SK-N-SH (cell line): Measurements from ENCODE around the gene DOK7. TPM values are rescaled to one million over a fixed set of nuclear protein-coding genes. Genes with fewer than 3 reads are reported as not detected.

Experiments used
- CTCF ChIA-PET: fragments of 300-600, 350-600 bp; formaldehyde crosslinking; extraction: SDS; loops from one replicate; lab custom pipeline; 2021; lab: Yijun Ruan, JAX
- POLR2A ChIA-PET: fragments of 350-600 bp; sonication (Branson Sonifier 250); formaldehyde crosslinking; extraction: SDS; loops from one replicate; lab custom pipeline; 2020; ENCODE audit warnings: antibody characterized with exemption, inconsistent platforms; lab: Yijun Ruan, JAX
- DNase-seq: peaks from one replicate; pipeline ENCODE4 v3.0.0; 2012
- H2AFZ ChIP-seq: fragments of 200-600 bp; sonication (generic); 2 replicates; pipeline ENCODE4 v1.8.1; 2016; ENCODE audit warnings: antibody characterized with exemption, mild to moderate bottlenecking, low read depth
- H3F3A ChIP-seq: fragments of 200-600 bp; sonication (generic); replicated peaks from 2 replicates; pipeline ENCODE3; 2016; ENCODE audit warnings: antibody characterized with exemption, mild to moderate bottlenecking; ENCODE audit not compliant: insufficient read depth
- H3K27ac ChIP-seq, 2 experiments: fragments of 200-500 bp in 1 of 2; fragments of 200-600 bp in 1 of 2; sonication (Bioruptor generic) in 1 of 2; sonication (generic), shearing (Covaris generic) in 1 of 2; 2 replicates each; pipeline versions ENCODE4 v1.5.1 to v1.6.1; 2014 to 2016; ENCODE audit warnings: low read depth in 2 of 2, inconsistent platforms in 1 of 2, low read length in 1 of 2, mild to moderate bottlenecking in 1 of 2, mixed read lengths in 1 of 2
- H3K27me3 ChIP-seq: fragments of 200-600 bp; sonication (generic), shearing (Covaris generic); 2 replicates; pipeline ENCODE4 v1.6.1; 2016; ENCODE audit warnings: mixed run types; ENCODE audit not compliant: insufficient read depth
- H3K36me3 ChIP-seq, 2 experiments: fragments of 200-500 bp in 1 of 2; fragments of 200-600 bp in 1 of 2; sonication (Bioruptor generic) in 1 of 2; sonication (generic) in 1 of 2; replicated peaks in 1 of 2; 2 replicates each; pipeline versions ENCODE3 to v1.5.1; 2014 to 2016; ENCODE audit warnings: low read length in 1 of 2, mild to moderate bottlenecking in 1 of 2; ENCODE audit not compliant: insufficient read depth in 2 of 2, control insufficient read depth in 1 of 2
- H3K4me1 ChIP-seq, 2 experiments: fragments of 200-500 bp in 1 of 2; fragments of 200-600 bp in 1 of 2; sonication (Bioruptor generic) in 1 of 2; sonication (generic), shearing (Covaris generic) in 1 of 2; 2 replicates each; pipeline versions ENCODE4 v1.5.1 to v1.6.1; 2014 to 2016; ENCODE audit warnings: low read depth in 1 of 2, low read length in 1 of 2, mixed run types in 1 of 2; ENCODE audit not compliant: insufficient read depth in 2 of 2, control insufficient read depth in 1 of 2
- H3K4me2 ChIP-seq: fragments of 200-600 bp; sonication (generic), shearing (Covaris generic); 2 replicates; pipeline ENCODE4 v1.6.1; 2017; ENCODE audit warnings: mixed run types
- H3K4me3 ChIP-seq, 2 experiments: fragments of 200-500 bp in 1 of 2; fragments of 200-600 bp in 1 of 2; sonication (Bioruptor generic) in 1 of 2; sonication (generic), shearing (Covaris generic) in 1 of 2; 2 replicates each; pipeline versions ENCODE4 v1.5.1 to v1.8.1; 2014 to 2016; ENCODE audit warnings: low read depth in 2 of 2, inconsistent platforms in 1 of 2, low read length in 1 of 2, mild to moderate bottlenecking in 1 of 2, mixed read lengths in 1 of 2, moderate library complexity in 1 of 2
- H3K79me2 ChIP-seq: fragments of 200-600 bp; sonication (generic); 2 replicates; pipeline ENCODE4 v1.8.1; 2017; ENCODE audit warnings: mild to moderate bottlenecking; ENCODE audit not compliant: insufficient read depth
- H3K9ac ChIP-seq: fragments of 200-600 bp; sonication (generic); 2 replicates; pipeline ENCODE4 v1.6.1; 2017; ENCODE audit warnings: mixed run types
- H3K9me2 ChIP-seq: fragments of 200-600 bp; sonication (generic); 2 replicates; pipeline ENCODE4 v1.6.1; 2017; ENCODE audit warnings: mixed run types
- H3K9me3 ChIP-seq: fragments of 200-600 bp; sonication (generic); 2 replicates; pipeline ENCODE4 v1.6.1; 2017; ENCODE audit warnings: mixed run types, mild to moderate bottlenecking, moderate library complexity
- H4K20me1 ChIP-seq: fragments of 200-600 bp; sonication (generic); 2 replicates; pipeline ENCODE4 v1.6.1; 2017; ENCODE audit warnings: mild to moderate bottlenecking, mixed run types; ENCODE audit not compliant: insufficient read depth
- EP300 ChIP-seq, 2 experiments: IDR thresholded peaks; 2 replicates each; pipeline versions ENCODE4 v1.4.0 to v1.6.1; 2012; ENCODE audit warnings: borderline replicate concordance in 1 of 2, low read depth in 1 of 2, low read length in 1 of 2
- EZH2phosphoT487 ChIP-seq: fragments of 200-600 bp; sonication (generic); IDR thresholded peaks from 2 replicates; pipeline ENCODE4 v1.6.1; 2017; ENCODE audit warnings: low read depth, mixed run types, mild to moderate bottlenecking, antibody characterized with exemption, moderate library complexity, borderline replicate concordance
- FOSL2 ChIP-seq: IDR thresholded peaks from 2 replicates; pipeline ENCODE4 v1.4.0; 2012; ENCODE audit warnings: low read depth, mild to moderate bottlenecking, moderate library complexity, borderline replicate concordance
- FOXJ3 ChIP-seq: sonication (generic); formaldehyde crosslinking; IDR thresholded peaks from 2 replicates; pipeline ENCODE4 v1.5.1; 2020; ENCODE audit warnings: mild to moderate bottlenecking, missing genetic modification reagents
- FOXM1 ChIP-seq: IDR thresholded peaks from 2 replicates; pipeline ENCODE4 v1.4.0; 2012; ENCODE audit warnings: low read depth, mild to moderate bottlenecking
- GATA2 ChIP-seq: sonication (generic); formaldehyde crosslinking; IDR thresholded peaks from 2 replicates; pipeline ENCODE4 v1.5.0; 2020; ENCODE audit warnings: mild to moderate bottlenecking, missing genetic modification reagents
- JUND ChIP-seq: IDR thresholded peaks from 2 replicates; pipeline ENCODE4 v1.4.0; 2012
- MAX ChIP-seq: IDR thresholded peaks from 2 replicates; pipeline ENCODE4 v1.4.0; 2012; ENCODE audit warnings: low read depth
- MEF2A ChIP-seq: IDR thresholded peaks from 2 replicates; pipeline ENCODE4 v1.4.0; 2012; ENCODE audit warnings: low read depth, borderline replicate concordance
- NRF1 ChIP-seq: IDR thresholded peaks from 2 replicates; pipeline ENCODE4 v1.6.1; 2012; ENCODE audit warnings: low read depth, mild to moderate bottlenecking, low read length
- RAD21 ChIP-seq: IDR thresholded peaks from 2 replicates; pipeline ENCODE4 v1.6.1; 2012; ENCODE audit warnings: mild to moderate bottlenecking, low read length
- RCOR1 ChIP-seq: fragments of 150-350 bp; IDR thresholded peaks from 2 replicates; pipeline ENCODE4 v1.6.1; 2017; ENCODE audit warnings: antibody characterized with exemption, low read length
- TCF12 ChIP-seq: IDR thresholded peaks from 2 replicates; pipeline ENCODE4 v1.4.0; 2012
- TEAD4 ChIP-seq: IDR thresholded peaks from 2 replicates; pipeline ENCODE4 v1.4.0; 2012; ENCODE audit warnings: mild to moderate bottlenecking, borderline replicate concordance; ENCODE audit not compliant: insufficient read depth
- USF1 ChIP-seq: IDR thresholded peaks from 2 replicates; pipeline ENCODE4 v1.4.0; 2012; ENCODE audit warnings: low read depth, borderline replicate concordance
- WGBS: methylation state at CpG from one replicate; pipeline ENCODE4 v1.1.6; 2017; ENCODE audit warnings: low lambda C conversion rate; 5-methylcytosine and 5-hydroxymethylcytosine counted together
- polyA plus RNA-seq, 3 experiments: library from polyadenylated mRNA; depleted of rRNA; stranded (reverse); fragments of >200 nt; gene quantifications; 2 replicates each; pipeline ENCODE4 v1.2.3, GENCODE V29; 2012
- TF ChIP-seq, protein P1 (sequence below): IDR thresholded peaks from 2 replicates; pipeline ENCODE4 v1.6.1; 2012; ENCODE audit warnings: mild to moderate bottlenecking, low read depth, low read length, moderate library complexity
- TF ChIP-seq, protein P2 (sequence below): IDR thresholded peaks from 2 replicates; pipeline ENCODE4 v1.4.0; 2012; ENCODE audit warnings: low read depth, borderline replicate concordance
- TF ChIP-seq, protein P3 (sequence below): fragments of 150-350 bp; IDR thresholded peaks from 2 replicates; pipeline ENCODE4 v1.6.1; 2017; ENCODE audit warnings: antibody characterized with exemption, low read length, low read depth, borderline replicate concordance
- TF ChIP-seq, protein P4 (sequence below): fragments of 150-350 bp; IDR thresholded peaks from 2 replicates; pipeline ENCODE4 v1.6.1; 2016; ENCODE audit warnings: mild to moderate bottlenecking, low read depth, low read length
- TF ChIP-seq, protein P5 (sequence below): IDR thresholded peaks from 2 replicates; pipeline ENCODE4; 2012

Gene DOK7
- polyA plus RNA-seq, 1 of the 3 experiments (the other 2 are of a cell fraction): not detected

- 93% methylated on average over 20 of the region's 32 CpGs for WGBS
- H3K79me2 ChIP-seq: no peaks in the 10 kb centered on the region
- DNase-seq: no peak
These were observed 53.1 kb downstream of the DOK7 start for GRCh38 chr4:3516061-3516835.

More at GRCh38 chr4:3516061-3516835, 53.1 kb downstream of the DOK7 start:
- Histone ChIP-seq H3F3A (no peaks in the 10 kb centered on the region), H3K4me3 (no peak overlapping the region), H3K9me3 (no peaks in the 10 kb centered on the region), H3K9me2 (no peaks in the 10 kb centered on the region), H3K4me1 (no peaks in the 10 kb centered on the region), H3K9ac (no peak overlapping the region), H2AFZ (no peak overlapping the region), H3K27ac (no peak overlapping the region), H3K27me3 (no peaks in the 10 kb centered on the region), H3K4me2 (no peak overlapping the region), H4K20me1 (no peaks in the 10 kb centered on the region), H3K36me3 (peaks cover 2 to 84% of the 10 kb centered on the region in 2 experiments)
- TF ChIP-seq, protein P1, sequence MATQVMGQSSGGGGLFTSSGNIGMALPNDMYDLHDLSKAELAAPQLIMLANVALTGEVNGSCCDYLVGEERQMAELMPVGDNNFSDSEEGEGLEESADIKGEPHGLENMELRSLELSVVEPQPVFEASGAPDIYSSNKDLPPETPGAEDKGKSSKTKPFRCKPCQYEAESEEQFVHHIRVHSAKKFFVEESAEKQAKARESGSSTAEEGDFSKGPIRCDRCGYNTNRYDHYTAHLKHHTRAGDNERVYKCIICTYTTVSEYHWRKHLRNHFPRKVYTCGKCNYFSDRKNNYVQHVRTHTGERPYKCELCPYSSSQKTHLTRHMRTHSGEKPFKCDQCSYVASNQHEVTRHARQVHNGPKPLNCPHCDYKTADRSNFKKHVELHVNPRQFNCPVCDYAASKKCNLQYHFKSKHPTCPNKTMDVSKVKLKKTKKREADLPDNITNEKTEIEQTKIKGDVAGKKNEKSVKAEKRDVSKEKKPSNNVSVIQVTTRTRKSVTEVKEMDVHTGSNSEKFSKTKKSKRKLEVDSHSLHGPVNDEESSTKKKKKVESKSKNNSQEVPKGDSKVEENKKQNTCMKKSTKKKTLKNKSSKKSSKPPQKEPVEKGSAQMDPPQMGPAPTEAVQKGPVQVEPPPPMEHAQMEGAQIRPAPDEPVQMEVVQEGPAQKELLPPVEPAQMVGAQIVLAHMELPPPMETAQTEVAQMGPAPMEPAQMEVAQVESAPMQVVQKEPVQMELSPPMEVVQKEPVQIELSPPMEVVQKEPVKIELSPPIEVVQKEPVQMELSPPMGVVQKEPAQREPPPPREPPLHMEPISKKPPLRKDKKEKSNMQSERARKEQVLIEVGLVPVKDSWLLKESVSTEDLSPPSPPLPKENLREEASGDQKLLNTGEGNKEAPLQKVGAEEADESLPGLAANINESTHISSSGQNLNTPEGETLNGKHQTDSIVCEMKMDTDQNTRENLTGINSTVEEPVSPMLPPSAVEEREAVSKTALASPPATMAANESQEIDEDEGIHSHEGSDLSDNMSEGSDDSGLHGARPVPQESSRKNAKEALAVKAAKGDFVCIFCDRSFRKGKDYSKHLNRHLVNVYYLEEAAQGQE: no peak
- TF ChIP-seq, protein P2, sequence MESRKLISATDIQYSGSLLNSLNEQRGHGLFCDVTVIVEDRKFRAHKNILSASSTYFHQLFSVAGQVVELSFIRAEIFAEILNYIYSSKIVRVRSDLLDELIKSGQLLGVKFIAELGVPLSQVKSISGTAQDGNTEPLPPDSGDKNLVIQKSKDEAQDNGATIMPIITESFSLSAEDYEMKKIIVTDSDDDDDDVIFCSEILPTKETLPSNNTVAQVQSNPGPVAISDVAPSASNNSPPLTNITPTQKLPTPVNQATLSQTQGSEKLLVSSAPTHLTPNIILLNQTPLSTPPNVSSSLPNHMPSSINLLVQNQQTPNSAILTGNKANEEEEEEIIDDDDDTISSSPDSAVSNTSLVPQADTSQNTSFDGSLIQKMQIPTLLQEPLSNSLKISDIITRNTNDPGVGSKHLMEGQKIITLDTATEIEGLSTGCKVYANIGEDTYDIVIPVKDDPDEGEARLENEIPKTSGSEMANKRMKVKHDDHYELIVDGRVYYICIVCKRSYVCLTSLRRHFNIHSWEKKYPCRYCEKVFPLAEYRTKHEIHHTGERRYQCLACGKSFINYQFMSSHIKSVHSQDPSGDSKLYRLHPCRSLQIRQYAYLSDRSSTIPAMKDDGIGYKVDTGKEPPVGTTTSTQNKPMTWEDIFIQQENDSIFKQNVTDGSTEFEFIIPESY: no peak
- TF ChIP-seq USF1: no peak
- TF ChIP-seq, protein P3, sequence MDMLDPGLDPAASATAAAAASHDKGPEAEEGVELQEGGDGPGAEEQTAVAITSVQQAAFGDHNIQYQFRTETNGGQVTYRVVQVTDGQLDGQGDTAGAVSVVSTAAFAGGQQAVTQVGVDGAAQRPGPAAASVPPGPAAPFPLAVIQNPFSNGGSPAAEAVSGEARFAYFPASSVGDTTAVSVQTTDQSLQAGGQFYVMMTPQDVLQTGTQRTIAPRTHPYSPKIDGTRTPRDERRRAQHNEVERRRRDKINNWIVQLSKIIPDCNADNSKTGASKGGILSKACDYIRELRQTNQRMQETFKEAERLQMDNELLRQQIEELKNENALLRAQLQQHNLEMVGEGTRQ: no peak
- no peak for TF ChIP-seq FOSL2
- no peak for TF ChIP-seq RAD21
- TF ChIP-seq RCOR1: no peak
- no peak for TF ChIP-seq EZH2phosphoT487
- TF ChIP-seq FOXM1: no peak
- no peak for TF ChIP-seq FOXJ3 (CRISPR knock-in tag)
- no peak for TF ChIP-seq TCF12
- no peak for TF ChIP-seq GATA2 (CRISPR knock-in tag)
- no peak for TF ChIP-seq MAX
- TF ChIP-seq JUND: no peak
- TF ChIP-seq MEF2A: no peak
- TF ChIP-seq, protein P4, sequence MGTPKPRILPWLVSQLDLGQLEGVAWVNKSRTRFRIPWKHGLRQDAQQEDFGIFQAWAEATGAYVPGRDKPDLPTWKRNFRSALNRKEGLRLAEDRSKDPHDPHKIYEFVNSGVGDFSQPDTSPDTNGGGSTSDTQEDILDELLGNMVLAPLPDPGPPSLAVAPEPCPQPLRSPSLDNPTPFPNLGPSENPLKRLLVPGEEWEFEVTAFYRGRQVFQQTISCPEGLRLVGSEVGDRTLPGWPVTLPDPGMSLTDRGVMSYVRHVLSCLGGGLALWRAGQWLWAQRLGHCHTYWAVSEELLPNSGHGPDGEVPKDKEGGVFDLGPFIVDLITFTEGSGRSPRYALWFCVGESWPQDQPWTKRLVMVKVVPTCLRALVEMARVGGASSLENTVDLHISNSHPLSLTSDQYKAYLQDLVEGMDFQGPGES: no peak
- no peak for TF ChIP-seq TEAD4
- no peak for TF ChIP-seq EP300 (IDR thresholded peaks at IDR 0.05; ENCODE audit: borderline replicate concordance in 1 of 2, low read depth in 1 of 2, low read length in 1 of 2)
- TF ChIP-seq NRF1: no peak
- TF ChIP-seq, protein P5, sequence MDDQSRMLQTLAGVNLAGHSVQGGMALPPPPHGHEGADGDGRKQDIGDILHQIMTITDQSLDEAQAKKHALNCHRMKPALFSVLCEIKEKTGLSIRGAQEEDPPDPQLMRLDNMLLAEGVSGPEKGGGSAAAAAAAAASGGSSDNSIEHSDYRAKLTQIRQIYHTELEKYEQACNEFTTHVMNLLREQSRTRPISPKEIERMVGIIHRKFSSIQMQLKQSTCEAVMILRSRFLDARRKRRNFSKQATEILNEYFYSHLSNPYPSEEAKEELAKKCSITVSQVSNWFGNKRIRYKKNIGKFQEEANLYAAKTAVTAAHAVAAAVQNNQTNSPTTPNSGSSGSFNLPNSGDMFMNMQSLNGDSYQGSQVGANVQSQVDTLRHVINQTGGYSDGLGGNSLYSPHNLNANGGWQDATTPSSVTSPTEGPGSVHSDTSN: no peak
- CTCF ChIA-PET: interaction anchor here (2.4 kb wide), 1 partner anchor 15 kb away, joined by 14 read pairs; no protein-coding TSS in a partner anchor
- POLR2A ChIA-PET: no interaction called here
